PC-9 (cell line): ENCODE measurements around the gene NUCB2.

Experiments used
- CTCF ChIP-seq: fragments of 200-600 bp; sonication (generic); conservative IDR thresholded peaks from 2 replicates; pipeline ENCODE4 v1.6.1; 2017; ENCODE audit warnings: mixed run types, antibody characterized with exemption, mild to moderate bottlenecking, moderate library complexity
- EZH2 ChIP-seq: fragments of 200-600 bp; sonication (generic); IDR thresholded peaks from 2 replicates; pipeline ENCODE4 v1.8.0; 2017; ENCODE audit warnings: antibody characterized with exemption, low read depth

DNA sequence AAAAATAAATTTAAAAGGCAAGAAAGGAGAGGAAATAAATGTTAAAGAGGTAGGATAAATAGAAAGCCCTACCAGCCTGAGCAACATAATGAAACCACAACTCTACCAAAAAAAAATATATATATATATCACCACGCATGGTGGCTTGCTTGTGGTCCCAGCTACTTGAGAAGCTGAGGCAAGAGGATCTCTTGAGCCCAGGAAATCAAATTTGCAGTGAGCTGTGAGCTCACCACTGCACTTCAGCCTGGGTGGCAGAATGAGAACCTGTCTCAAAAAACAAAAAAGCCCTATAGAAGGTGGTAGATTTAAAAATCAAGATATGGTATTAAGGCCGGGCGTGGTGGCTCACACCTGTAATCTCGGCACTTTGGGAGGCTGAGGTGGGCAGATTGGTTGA, 10.5 kb downstream of the NUCB2 start:
- TF ChIP-seq CTCF (no peak), EZH2 (no peak)
